ENCODE measurements around the gene AP3D1. TPM values are rescaled to one million over a fixed set of nuclear protein-coding genes. Genes with fewer than 3 reads are reported as not detected.

Gene AP3D1
- total and polyA plus RNA-seq, 4 donors: 21.7 to 79.8 (median 59.6) TPM

- no peaks in the 10 kb centered on the region for H3K9me3 ChIP-seq (ENCODE audit: control insufficient read depth in 4 of 4, low read length in 3 of 4)
- 97% methylated on average over 17 of the region's 17 CpGs for WGBS
- H3K4me3 ChIP-seq (ENCODE audit: low read depth in 1 of 3, low read length in 3 of 3): no peak overlapping the region
- no peak overlapping the region for H3K27ac ChIP-seq (ENCODE audit: low read depth in 1 of 2, low read length in 2 of 2)
- DNase-seq (ENCODE audit: low spot score): no peak
- H3K27me3 ChIP-seq (ENCODE audit: control insufficient read depth in 4 of 4, insufficient read depth in 4 of 4, low read length in 3 of 4): no peaks in the 10 kb centered on the region
- TF ChIP-seq FOXA2 (IDR thresholded peaks at IDR 0.05): no peak
- TF ChIP-seq MAX (IDR thresholded peaks at IDR 0.05): no peak
- TF ChIP-seq, protein P1, sequence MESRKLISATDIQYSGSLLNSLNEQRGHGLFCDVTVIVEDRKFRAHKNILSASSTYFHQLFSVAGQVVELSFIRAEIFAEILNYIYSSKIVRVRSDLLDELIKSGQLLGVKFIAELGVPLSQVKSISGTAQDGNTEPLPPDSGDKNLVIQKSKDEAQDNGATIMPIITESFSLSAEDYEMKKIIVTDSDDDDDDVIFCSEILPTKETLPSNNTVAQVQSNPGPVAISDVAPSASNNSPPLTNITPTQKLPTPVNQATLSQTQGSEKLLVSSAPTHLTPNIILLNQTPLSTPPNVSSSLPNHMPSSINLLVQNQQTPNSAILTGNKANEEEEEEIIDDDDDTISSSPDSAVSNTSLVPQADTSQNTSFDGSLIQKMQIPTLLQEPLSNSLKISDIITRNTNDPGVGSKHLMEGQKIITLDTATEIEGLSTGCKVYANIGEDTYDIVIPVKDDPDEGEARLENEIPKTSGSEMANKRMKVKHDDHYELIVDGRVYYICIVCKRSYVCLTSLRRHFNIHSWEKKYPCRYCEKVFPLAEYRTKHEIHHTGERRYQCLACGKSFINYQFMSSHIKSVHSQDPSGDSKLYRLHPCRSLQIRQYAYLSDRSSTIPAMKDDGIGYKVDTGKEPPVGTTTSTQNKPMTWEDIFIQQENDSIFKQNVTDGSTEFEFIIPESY (IDR thresholded peaks at IDR 0.05): no peak
- TF ChIP-seq JUND (IDR thresholded peaks at IDR 0.05): no peak
- TF ChIP-seq, protein P2, sequence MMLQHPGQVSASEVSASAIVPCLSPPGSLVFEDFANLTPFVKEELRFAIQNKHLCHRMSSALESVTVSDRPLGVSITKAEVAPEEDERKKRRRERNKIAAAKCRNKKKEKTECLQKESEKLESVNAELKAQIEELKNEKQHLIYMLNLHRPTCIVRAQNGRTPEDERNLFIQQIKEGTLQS (IDR thresholded peaks at IDR 0.05): no peak
- no peak for TF ChIP-seq TAF1 (conservative IDR thresholded peaks at IDR 0.05)
- no peak for TF ChIP-seq YY1 (IDR thresholded peaks at IDR 0.05)
- no peak for TF ChIP-seq CTCF (IDR thresholded peaks at IDR 0.05; ENCODE audit: low read depth, low read length, missing input control)
- TF ChIP-seq HNF4G (IDR thresholded peaks at IDR 0.05): no peak
- TF ChIP-seq HNF4A (conservative IDR thresholded peaks at IDR 0.05): no peak
- TF ChIP-seq NR2F2 (IDR thresholded peaks at IDR 0.05): no peak
- TF ChIP-seq REST (IDR thresholded peaks at IDR 0.05): no peak
- TF ChIP-seq RXRA (IDR thresholded peaks at IDR 0.05): no peak
- no peak for TF ChIP-seq SP1 (IDR thresholded peaks at IDR 0.05)
- no peak for TF ChIP-seq EGR1 (IDR thresholded peaks at IDR 0.05; ENCODE audit: low read depth in 2 of 2)
- TF ChIP-seq GABPA (IDR thresholded peaks at IDR 0.05 in 1 of 2, conservative IDR thresholded peaks at IDR 0.05 in 1 of 2): no peak
- H3K9ac ChIP-seq (ENCODE audit: low read depth in 1 of 2, low read length in 2 of 2): no peak overlapping the region
- peaks cover 0 to 10% (median 2%) of the 10 kb centered on the region in 4 donors for H3K36me3 ChIP-seq (ENCODE audit: control insufficient read depth in 4 of 4, insufficient read depth in 3 of 4, low read depth in 1 of 4, low read length in 3 of 4)
- peaks cover 0 to 6% (median under 1%) of the 10 kb centered on the region in 4 donors for H3K4me1 ChIP-seq (ENCODE audit: control insufficient read depth in 4 of 4, insufficient read depth in 4 of 4, low read length in 3 of 4)
Observed at GRCh38 chr19:2179095-2179494, 27.7 kb upstream of the AP3D1 start.
